Gastroesophageal sphincter (tissue), 4 donors: ENCODE data around the gene CA9. TPM values are rescaled to one million over a fixed set of nuclear protein-coding genes. Genes with fewer than 3 reads are reported as not detected.

Experiments
- ATAC-seq: fragments of 150-250 bp; one replicate; pipeline ENCODE4 v1.9.1; 2016; ENCODE audit warnings: mild to moderate bottlenecking, moderate library complexity
- H3K27ac ChIP-seq, 4 donors: fragments of 200-600 bp; sonication (generic) in 3 of 4; 1 replicate in 3 of 4; 2 replicates in 1 of 4; pipeline ENCODE4 v1.5.1; 2016 to 2019
- H3K27me3 ChIP-seq: fragments of 200-600 bp; sonication (generic); one replicate; pipeline ENCODE4 v1.5.1; 2019
- H3K36me3 ChIP-seq, 2 donors: fragments of 200-600 bp; sonication (generic); one replicate each; pipeline ENCODE4 v1.5.1; 2019; ENCODE audit warnings: control low read depth in 1 of 2
- H3K4me1 ChIP-seq, 3 donors: fragments of 200-600 bp; sonication (generic); 1 replicate in 2 of 3; 2 replicates in 1 of 3; pipeline ENCODE4 v1.5.1; 2016 to 2019; ENCODE audit warnings: control low read depth in 2 of 3
- H3K4me3 ChIP-seq, 2 donors: fragments of 200-600 bp; sonication (generic); one replicate each; pipeline ENCODE4 v1.5.1; 2019; ENCODE audit warnings: mild to moderate bottlenecking in 1 of 2, moderate library complexity in 1 of 2
- H3K9me3 ChIP-seq, 3 donors: fragments of 200-600 bp; sonication (generic); one replicate each; pipeline ENCODE4 v1.5.1; 2017 to 2019; ENCODE audit warnings: control low read depth in 2 of 3
- CTCF ChIP-seq, 4 experiments: fragments of 200-600 bp in 2 of 4; fragments of 450-650 bp in 2 of 4; sonication (generic) in 1 of 4; IDR thresholded peaks; one replicate each; pipeline ENCODE4 v1.5.1; 2017 to 2019; ENCODE audit warnings: antibody characterized with exemption in 4 of 4, mild to moderate bottlenecking in 2 of 4, moderate library complexity in 2 of 4
- EP300 ChIP-seq: sonication (generic); formaldehyde crosslinking; IDR thresholded peaks from one replicate; pipeline ENCODE4 v1.6.1; 2017; ENCODE audit warnings: antibody characterized with exemption, mild to moderate bottlenecking
- POLR2A ChIP-seq, 2 donors: fragments of 450-650 bp; IDR thresholded peaks; one replicate each; pipeline ENCODE4 v1.6.1; 2017; ENCODE audit warnings: antibody characterized with exemption in 2 of 2, mild to moderate bottlenecking in 2 of 2, moderate library complexity in 1 of 2
- POLR2AphosphoS5 ChIP-seq: sonication (generic); formaldehyde crosslinking; IDR thresholded peaks from one replicate; pipeline ENCODE4 v1.6.1; 2017; ENCODE audit warnings: antibody characterized with exemption
- WGBS, 2 donors: methylation state at CpG; one replicate each; pipeline ENCODE4 v1.1.5; 2018; ENCODE audit warnings: low coverage in 1 of 2; 5-methylcytosine and 5-hydroxymethylcytosine counted together
- total RNA-seq, 4 donors: library from RNA; depleted of rRNA; stranded (reverse); fragments of >200 nt; gene quantifications; one replicate each; pipeline ENCODE4 v1.1.0, GENCODE V29; 2016

CA9 gene
- total RNA-seq, 4 donors from 2014 or later = 3.9 TPM; not detected in 3

GRCh38 chr9:35700031-35700430 is 26.3 kb downstream of the CA9 start:
- TF ChIP-seq POLR2AphosphoS5 = no peak
- TF ChIP-seq EP300 = no peak
- no peak for TF ChIP-seq CTCF (IDR thresholded peaks at IDR 0.05)
- TF ChIP-seq POLR2A (IDR thresholded peaks at IDR 0.05) = no peak
- WGBS, 2 donors = 50 to 60% methylated on average over 2 to 5 of the region's 11 CpGs
- Histone ChIP-seq H3K9me3 (no peaks in the 10 kb centered on the region), H3K36me3 (peaks cover 3 to 92% of the 10 kb centered on the region in 2 donors), H3K27ac (peak overlapping the region; percentile 96 to 99 (median 98)), H3K4me3 (no peak overlapping the region), H3K27me3 (no peaks in the 10 kb centered on the region), H3K4me1 (peaks cover 4 to 43% (median 24%) of the 10 kb centered on the region in 3 donors)
- no peak for ATAC-seq

GRCh38 chr9:35700942-35701341 is 27.2 kb downstream of the CA9 start:
- TF ChIP-seq POLR2A (IDR thresholded peaks at IDR 0.05) (no peak), CTCF (IDR thresholded peaks at IDR 0.05) (no peak), POLR2AphosphoS5 (no peak)
- peaks cover 4 to 100% of the 10 kb centered on the region in 2 donors for H3K36me3 ChIP-seq

GRCh38 chr9:35702696-35703095 is 29.0 kb downstream of the CA9 start:
- ATAC-seq = no peak
- H3K27ac ChIP-seq = peak overlapping the region in 3 of 4 donors; percentile 96 to 99 (median 98)
- H3K27me3 ChIP-seq = no peaks in the 10 kb centered on the region
- WGBS, 2 donors = 100% methylated on average over 2 of the region's 7 CpGs; no CpG with 5 or more reads in 1 of the 2 donors
- H3K9me3 ChIP-seq = no peaks in the 10 kb centered on the region
- no peak overlapping the region for H3K4me3 ChIP-seq
- TF ChIP-seq EP300 = no peak
- TF ChIP-seq POLR2A (IDR thresholded peaks at IDR 0.05) = no peak
- TF ChIP-seq POLR2AphosphoS5 = no peak
- TF ChIP-seq CTCF (IDR thresholded peaks at IDR 0.05) = no peak
- peaks cover 12 to 100% of the 10 kb centered on the region in 2 donors for H3K36me3 ChIP-seq
- H3K4me1 ChIP-seq = peaks cover 0 to 16% (median 1%) of the 10 kb centered on the region in 3 donors

More at GRCh38 chr9:35700942-35701341, 27.2 kb downstream of the CA9 start:
- ATAC-seq = no peak
- no peaks in the 10 kb centered on the region for H3K9me3 ChIP-seq
- peaks cover 4 to 34% (median 18%) of the 10 kb centered on the region in 3 donors for H3K4me1 ChIP-seq
- no peak overlapping the region for H3K4me3 ChIP-seq
- H3K27me3 ChIP-seq = no peaks in the 10 kb centered on the region
- peak overlapping the region in 3 of 4 donors; percentile 96 to 99 (median 98) for H3K27ac ChIP-seq

GRCh38 chr9:35703906-35704672 is 30.4 kb downstream of the CA9 start:
- H3K9me3 ChIP-seq = no peaks in the 10 kb centered on the region
- H3K27me3 ChIP-seq = no peaks in the 10 kb centered on the region
- TF ChIP-seq EP300 (no peak), POLR2AphosphoS5 (peak; percentile 14)
- 79 to 83% methylated on average over 6 to 10 of the region's 26 CpGs for WGBS, 2 donors
- peak overlapping the region in 3 of 4 donors; percentile 96 to 99 (median 98) for H3K27ac ChIP-seq
- H3K4me3 ChIP-seq = no peak overlapping the region
- peaks cover 0 to 2% (median 0%) of the 10 kb centered on the region in 3 donors for H3K4me1 ChIP-seq
- no peak for ATAC-seq
- peaks cover 13 to 100% of the 10 kb centered on the region in 2 donors for H3K36me3 ChIP-seq

GRCh38 chr9:35705372-35705771 is 31.6 kb downstream of the CA9 start:
- Histone ChIP-seq H3K9me3 (no peaks in the 10 kb centered on the region), H3K36me3 (peaks cover 13 to 100% of the 10 kb centered on the region in 2 donors), H3K4me1 (no peaks in the 10 kb centered on the region), H3K27ac (peak overlapping the region in 3 of 4 donors; percentile 96 to 99 (median 98)), H3K27me3 (no peaks in the 10 kb centered on the region), H3K4me3 (no peak overlapping the region)
- 60% methylated on average over 2 of the region's 8 CpGs; no CpG with 5 or more reads in 1 of the 2 donors for WGBS, 2 donors
- TF ChIP-seq CTCF (IDR thresholded peaks at IDR 0.05) (no peak), EP300 (no peak), POLR2A (IDR thresholded peaks at IDR 0.05) (no peak), POLR2AphosphoS5 (no peak)
- no peak for ATAC-seq
